Endothelial cell of umbilical vein (primary cell): ENCODE results near the gene UFSP1.

Source experiments
- MYC ChIP-seq: IDR thresholded peaks from one replicate; pipeline ENCODE4 v1.6.1; 2011; ENCODE audit warnings: mild to moderate bottlenecking, low read depth, low read length
- POLR2AphosphoS5 ChIP-seq: IDR thresholded peaks from 2 replicates; pipeline ENCODE4 v1.6.1; 2012; ENCODE audit warnings: low read depth, mild to moderate bottlenecking, control low read depth, low read length, moderate library complexity; ENCODE audit not compliant: insufficient read depth
- TF ChIP-seq, protein P1 (sequence below), 2 donors: IDR thresholded peaks; 1 replicate in 1 of 2; 2 replicates in 1 of 2; pipeline ENCODE4 v1.5.1; 2011; ENCODE audit warnings: low read length in 2 of 2, mild to moderate bottlenecking in 2 of 2, moderate library complexity in 2 of 2, control low read depth in 1 of 2, inconsistent platforms in 1 of 2, low read depth in 1 of 2; ENCODE audit not compliant: insufficient read depth in 1 of 2; ENCODE audit errors: extremely low read depth in 1 of 2

DNA sequence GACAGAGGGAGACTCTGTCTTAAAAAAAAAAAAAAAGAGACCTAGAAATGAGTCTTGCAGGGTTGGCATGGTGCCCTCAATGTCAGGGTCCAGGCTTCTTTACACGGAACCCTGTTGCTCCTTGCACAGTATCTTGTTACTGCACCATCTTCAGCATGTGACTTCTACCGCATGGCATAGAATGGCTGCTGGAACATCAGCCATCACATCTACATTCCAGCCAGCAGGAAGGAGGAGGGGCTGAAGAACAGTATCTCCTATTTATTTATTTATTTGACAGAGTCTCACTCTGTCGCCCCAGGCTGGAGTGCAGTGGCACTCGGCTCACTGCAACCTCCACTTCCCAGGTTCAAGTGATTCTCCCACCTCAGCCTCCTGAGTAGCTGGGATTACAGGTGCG is 9.9 kb upstream of the UFSP1 start:
- TF ChIP-seq, protein P1, sequence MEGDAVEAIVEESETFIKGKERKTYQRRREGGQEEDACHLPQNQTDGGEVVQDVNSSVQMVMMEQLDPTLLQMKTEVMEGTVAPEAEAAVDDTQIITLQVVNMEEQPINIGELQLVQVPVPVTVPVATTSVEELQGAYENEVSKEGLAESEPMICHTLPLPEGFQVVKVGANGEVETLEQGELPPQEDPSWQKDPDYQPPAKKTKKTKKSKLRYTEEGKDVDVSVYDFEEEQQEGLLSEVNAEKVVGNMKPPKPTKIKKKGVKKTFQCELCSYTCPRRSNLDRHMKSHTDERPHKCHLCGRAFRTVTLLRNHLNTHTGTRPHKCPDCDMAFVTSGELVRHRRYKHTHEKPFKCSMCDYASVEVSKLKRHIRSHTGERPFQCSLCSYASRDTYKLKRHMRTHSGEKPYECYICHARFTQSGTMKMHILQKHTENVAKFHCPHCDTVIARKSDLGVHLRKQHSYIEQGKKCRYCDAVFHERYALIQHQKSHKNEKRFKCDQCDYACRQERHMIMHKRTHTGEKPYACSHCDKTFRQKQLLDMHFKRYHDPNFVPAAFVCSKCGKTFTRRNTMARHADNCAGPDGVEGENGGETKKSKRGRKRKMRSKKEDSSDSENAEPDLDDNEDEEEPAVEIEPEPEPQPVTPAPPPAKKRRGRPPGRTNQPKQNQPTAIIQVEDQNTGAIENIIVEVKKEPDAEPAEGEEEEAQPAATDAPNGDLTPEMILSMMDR (IDR thresholded peaks at IDR 0.05; ENCODE audit: extremely low read depth in 1 of 2, insufficient read depth in 1 of 2, low read depth in 1 of 2, low read length in 2 of 2), result no peak
- TF ChIP-seq POLR2AphosphoS5 (no peak), MYC (no peak)
